Lower leg skin (tissue), 3 donors: ENCODE data around the gene FHAD1.

Experiments
- POLR2A ChIP-seq, 2 donors: fragments of 450-650 bp; IDR thresholded peaks; one replicate each; pipeline ENCODE4 v1.6.1; 2016 to 2017; ENCODE audit warnings: antibody characterized with exemption in 2 of 2, mild to moderate bottlenecking in 1 of 2, moderate library complexity in 1 of 2
- TF ChIP-seq, protein P1 (sequence below), 3 donors: fragments of 450-650 bp; IDR thresholded peaks; one replicate each; pipeline ENCODE4 v1.5.1; 2016; ENCODE audit warnings: antibody characterized with exemption in 3 of 3, mild to moderate bottlenecking in 3 of 3, moderate library complexity in 2 of 3

DNA sequence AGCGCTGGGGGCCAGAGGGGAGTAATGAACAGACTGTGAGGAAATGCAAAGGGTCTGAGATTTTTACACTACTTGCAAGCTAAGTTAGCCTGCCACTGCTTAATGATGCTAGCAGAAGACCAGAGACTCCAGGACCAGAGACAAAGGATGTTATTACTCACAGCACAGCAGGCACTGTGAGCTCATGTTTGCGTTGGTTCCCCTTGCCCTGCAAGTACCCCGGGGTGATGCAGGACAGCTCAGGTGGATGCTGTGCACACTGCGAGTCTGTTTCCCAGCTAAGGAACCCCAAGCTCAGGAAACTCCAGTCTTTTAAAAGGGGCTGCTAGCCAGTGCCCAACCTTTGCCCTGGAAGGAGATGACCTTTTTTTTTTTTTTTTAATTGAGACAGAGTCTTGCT, 1.2 kb downstream of the FHAD1 start:
- TF ChIP-seq, protein P1, sequence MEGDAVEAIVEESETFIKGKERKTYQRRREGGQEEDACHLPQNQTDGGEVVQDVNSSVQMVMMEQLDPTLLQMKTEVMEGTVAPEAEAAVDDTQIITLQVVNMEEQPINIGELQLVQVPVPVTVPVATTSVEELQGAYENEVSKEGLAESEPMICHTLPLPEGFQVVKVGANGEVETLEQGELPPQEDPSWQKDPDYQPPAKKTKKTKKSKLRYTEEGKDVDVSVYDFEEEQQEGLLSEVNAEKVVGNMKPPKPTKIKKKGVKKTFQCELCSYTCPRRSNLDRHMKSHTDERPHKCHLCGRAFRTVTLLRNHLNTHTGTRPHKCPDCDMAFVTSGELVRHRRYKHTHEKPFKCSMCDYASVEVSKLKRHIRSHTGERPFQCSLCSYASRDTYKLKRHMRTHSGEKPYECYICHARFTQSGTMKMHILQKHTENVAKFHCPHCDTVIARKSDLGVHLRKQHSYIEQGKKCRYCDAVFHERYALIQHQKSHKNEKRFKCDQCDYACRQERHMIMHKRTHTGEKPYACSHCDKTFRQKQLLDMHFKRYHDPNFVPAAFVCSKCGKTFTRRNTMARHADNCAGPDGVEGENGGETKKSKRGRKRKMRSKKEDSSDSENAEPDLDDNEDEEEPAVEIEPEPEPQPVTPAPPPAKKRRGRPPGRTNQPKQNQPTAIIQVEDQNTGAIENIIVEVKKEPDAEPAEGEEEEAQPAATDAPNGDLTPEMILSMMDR (IDR thresholded peaks at IDR 0.05): no peak
- TF ChIP-seq POLR2A (IDR thresholded peaks at IDR 0.05): no peak
